ENCODE results near the gene HDAC9. TPM values are rescaled to one million over a fixed set of nuclear protein-coding genes. Genes with fewer than 3 reads are reported as not detected.

HDAC9 gene
- total and polyA plus RNA-seq, 7 donors: 0.38 to 34.2 (median 16.8) TPM

DNA sequence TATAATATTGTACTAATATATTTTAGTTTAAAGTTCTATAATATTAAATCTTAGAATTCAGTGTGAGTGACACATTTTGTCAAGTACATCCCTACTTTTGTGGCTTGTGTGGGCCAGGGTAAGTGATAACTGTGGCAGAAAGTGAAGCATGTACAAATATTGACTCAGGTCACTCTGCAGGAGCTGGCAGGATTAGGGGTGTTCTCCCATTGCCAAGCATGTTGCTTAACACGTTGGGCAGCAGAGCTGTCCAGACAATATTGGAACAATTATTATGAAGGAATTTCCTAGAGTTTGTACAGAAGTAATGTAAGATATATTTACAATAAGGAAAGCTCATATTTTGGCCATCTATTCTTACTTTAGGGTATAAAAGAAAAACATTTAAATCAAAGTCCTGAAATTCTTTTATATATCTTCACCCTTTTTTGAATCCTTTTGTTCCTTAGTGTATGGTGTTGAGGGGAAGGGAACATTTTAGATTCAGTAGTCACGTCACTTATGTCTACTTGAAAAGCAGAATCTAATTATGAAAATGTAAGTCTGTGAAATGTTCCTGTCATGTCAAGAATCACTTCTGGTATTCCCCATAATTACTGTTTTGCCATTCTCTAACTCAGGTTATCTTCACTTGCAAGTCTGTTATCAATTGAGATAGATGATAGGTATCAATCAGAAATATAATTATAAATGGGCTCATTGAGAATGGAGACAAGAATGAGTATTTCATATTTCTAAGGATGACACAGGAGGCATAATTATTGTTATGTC lies 4.0 kb downstream of the HDAC9 start:
- WGBS, 3 donors: 19 to 38% (median 22%) methylated on average over 2 of the region's 2 CpGs
- DNase-seq: peak in 1 of 2 donors; percentile 58
- Histone ChIP-seq H3K4me3 (peak overlapping the region; percentile 69), H3K4me1 (peaks cover 52% of the 10 kb centered on the region), H3K27me3 (ENCODE audit: insufficient read depth in 3 of 3, low read length in 2 of 3) (no peaks in the 10 kb centered on the region), H3K9me3 (no peaks in the 10 kb centered on the region), H3K27ac (peak overlapping the region; percentile 97), H3K36me3 (ENCODE audit: insufficient read depth in 1 of 2, low read depth in 1 of 2) (no peaks in the 10 kb centered on the region)
- TF ChIP-seq, protein P1, sequence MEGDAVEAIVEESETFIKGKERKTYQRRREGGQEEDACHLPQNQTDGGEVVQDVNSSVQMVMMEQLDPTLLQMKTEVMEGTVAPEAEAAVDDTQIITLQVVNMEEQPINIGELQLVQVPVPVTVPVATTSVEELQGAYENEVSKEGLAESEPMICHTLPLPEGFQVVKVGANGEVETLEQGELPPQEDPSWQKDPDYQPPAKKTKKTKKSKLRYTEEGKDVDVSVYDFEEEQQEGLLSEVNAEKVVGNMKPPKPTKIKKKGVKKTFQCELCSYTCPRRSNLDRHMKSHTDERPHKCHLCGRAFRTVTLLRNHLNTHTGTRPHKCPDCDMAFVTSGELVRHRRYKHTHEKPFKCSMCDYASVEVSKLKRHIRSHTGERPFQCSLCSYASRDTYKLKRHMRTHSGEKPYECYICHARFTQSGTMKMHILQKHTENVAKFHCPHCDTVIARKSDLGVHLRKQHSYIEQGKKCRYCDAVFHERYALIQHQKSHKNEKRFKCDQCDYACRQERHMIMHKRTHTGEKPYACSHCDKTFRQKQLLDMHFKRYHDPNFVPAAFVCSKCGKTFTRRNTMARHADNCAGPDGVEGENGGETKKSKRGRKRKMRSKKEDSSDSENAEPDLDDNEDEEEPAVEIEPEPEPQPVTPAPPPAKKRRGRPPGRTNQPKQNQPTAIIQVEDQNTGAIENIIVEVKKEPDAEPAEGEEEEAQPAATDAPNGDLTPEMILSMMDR (IDR thresholded peaks at IDR 0.05): no peak
- intact Hi-C loops (cut with DNase I): loop anchor here (5.0 kb wide), 2 partner anchors 38 to 142 kb away; no protein-coding TSS in a partner anchor
- ATAC-seq: peak; percentile 40 to 63 (median 54)

DNA sequence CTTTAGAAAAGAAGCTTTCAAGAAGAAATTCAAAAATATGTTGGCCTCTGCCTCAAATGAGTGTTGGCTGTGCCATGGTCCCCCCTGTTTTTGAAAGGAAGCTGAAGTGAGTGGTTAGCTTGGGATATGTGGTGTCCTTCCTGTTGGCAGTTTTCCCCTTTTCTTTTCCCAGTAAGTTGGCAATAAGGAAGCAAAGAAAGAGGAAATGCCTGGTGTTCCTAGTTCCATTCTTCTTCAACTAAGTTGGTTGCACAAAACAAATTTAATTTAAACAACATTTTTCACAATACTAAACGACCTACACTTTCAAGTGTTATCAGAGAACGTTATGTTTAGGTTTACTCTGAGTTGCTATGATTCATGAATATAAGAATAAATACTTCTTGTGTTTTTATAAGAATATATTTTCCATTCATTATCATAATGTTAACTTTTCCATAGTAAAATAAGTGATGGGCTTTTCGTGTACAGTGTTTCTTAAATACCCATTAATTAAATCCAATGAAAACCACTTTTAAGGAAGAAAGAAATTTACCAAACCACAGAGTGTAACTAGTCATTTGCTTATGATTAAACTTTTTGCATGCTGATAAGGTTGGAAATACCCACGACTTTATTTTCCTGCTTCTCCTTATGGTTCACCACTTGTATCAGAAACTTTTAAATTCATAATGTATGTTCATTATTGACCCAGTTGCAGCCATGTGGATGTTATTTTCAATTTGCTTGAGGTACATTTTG lies 7.7 kb downstream of the HDAC9 start:
- H3K27me3 ChIP-seq (ENCODE audit: insufficient read depth in 3 of 3, low read length in 2 of 3): no peaks in the 10 kb centered on the region
- peak overlapping the region; percentile 97 for H3K27ac ChIP-seq
- TF ChIP-seq, protein P1 (IDR thresholded peaks at IDR 0.05): no peak
- H3K9me3 ChIP-seq: no peaks in the 10 kb centered on the region
- no peak for DNase-seq
- H3K4me3 ChIP-seq: no peak overlapping the region
- H3K36me3 ChIP-seq (ENCODE audit: insufficient read depth in 1 of 2, low read depth in 1 of 2): no peaks in the 10 kb centered on the region
- peaks cover 67% of the 10 kb centered on the region for H3K4me1 ChIP-seq
- 62 to 75% (median 62%) methylated on average over 4 of the region's 4 CpGs for WGBS, 3 donors
- no peak for ATAC-seq
- intact Hi-C loops (cut with DNase I): no loop called here

DNA sequence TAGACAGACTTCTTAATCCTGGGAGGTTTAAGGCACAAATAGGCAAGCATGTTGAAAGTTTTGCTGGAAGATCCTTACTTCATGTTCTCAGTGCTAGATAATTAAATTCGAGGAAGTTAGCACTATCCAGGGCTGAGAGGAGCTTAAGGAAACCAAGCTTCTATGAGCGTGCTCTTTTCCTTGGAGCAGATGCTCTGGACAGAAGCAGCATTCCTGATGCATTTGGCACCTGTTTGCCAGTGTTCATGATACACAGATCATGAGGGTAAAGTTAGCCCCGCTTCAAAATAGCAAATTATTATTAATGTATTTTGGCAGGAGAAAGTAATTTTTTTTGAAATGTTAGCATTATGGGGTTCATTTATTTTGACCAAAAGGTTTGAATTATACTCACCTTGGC lies 9.4 kb downstream of the HDAC9 start:
- H3K27ac ChIP-seq: peak overlapping the region; percentile 97

DNA sequence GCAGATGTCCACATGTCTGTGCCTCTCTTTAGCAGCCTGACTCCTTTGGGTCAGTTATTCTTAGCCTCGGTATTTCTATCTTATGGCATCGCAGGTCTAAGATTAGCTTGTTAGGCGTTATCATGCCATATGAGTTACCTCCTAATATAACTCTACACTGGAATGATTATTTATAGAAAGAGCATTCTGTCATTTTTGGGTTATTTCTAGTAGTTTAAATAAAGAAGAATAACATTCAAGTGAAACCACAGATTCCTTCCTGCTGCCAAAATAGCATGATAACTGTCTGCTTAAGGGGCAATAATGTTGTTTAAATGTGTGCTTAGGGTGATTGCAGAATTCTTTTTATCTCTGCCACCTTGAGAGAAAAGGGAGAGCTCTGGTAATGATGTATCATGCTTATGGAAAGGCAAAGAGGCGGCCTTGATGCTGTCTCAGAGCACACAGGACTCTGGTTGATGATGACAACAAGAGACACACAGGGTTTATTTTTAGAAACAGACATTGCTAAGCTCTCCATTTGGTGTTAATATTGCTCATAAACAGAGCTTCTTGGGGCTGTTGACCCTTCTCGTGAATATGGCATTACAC lies 10.4 kb downstream of the HDAC9 start:
- intact Hi-C loops (cut with DNase I): no loop called here
- Histone ChIP-seq H3K4me1 (peaks cover 62% of the 10 kb centered on the region), H3K27ac (peak overlapping the region; percentile 97), H3K27me3 (ENCODE audit: insufficient read depth in 3 of 3, low read length in 2 of 3) (no peaks in the 10 kb centered on the region), H3K4me3 (peak overlapping the region; percentile 41), H3K9me3 (no peaks in the 10 kb centered on the region), H3K36me3 (ENCODE audit: insufficient read depth in 1 of 2, low read depth in 1 of 2) (no peaks in the 10 kb centered on the region)
- TF ChIP-seq, protein P1 (IDR thresholded peaks at IDR 0.05): no peak
- ATAC-seq: peak; percentile 81 to 90 (median 86)
- no peak for DNase-seq
- 22 to 41% (median 23%) methylated on average over 5 of the region's 5 CpGs for WGBS, 3 donors

More for the DNA sequence above, 9.4 kb downstream of the HDAC9 start:
- Histone ChIP-seq H3K27me3 (ENCODE audit: insufficient read depth in 3 of 3, low read length in 2 of 3) (no peaks in the 10 kb centered on the region), H3K36me3 (ENCODE audit: insufficient read depth in 1 of 2, low read depth in 1 of 2) (no peaks in the 10 kb centered on the region), H3K4me3 (no peak overlapping the region), H3K4me1 (peaks cover 60% of the 10 kb centered on the region), H3K9me3 (no peaks in the 10 kb centered on the region)
- WGBS, 3 donors: 23 to 28% (median 25%) methylated on average over 3 of the region's 3 CpGs
- DNase-seq: no peak
- ATAC-seq: peak in 3 of 4 donors; percentile 34 to 62 (median 53)
- intact Hi-C loops (cut with DNase I): no loop called here
- TF ChIP-seq, protein P1 (IDR thresholded peaks at IDR 0.05): no peak
